Endothelial cell of hepatic sinusoid (primary cell): ENCODE measurements around the gene GP1BB.
"Not testable (repeated sequence)": the region's sequence is repeated elsewhere in the genome, so short reads cannot be mapped to it uniquely, and the experiment has no call there.

Source experiments
- in situ Hi-C: cut with HindIII; loops from 2 replicates; pipeline ENCODE4 v1.10.0; 2017; ENCODE audit warnings: low sequenced_read_pairs

The GP1BB gene

DNA sequence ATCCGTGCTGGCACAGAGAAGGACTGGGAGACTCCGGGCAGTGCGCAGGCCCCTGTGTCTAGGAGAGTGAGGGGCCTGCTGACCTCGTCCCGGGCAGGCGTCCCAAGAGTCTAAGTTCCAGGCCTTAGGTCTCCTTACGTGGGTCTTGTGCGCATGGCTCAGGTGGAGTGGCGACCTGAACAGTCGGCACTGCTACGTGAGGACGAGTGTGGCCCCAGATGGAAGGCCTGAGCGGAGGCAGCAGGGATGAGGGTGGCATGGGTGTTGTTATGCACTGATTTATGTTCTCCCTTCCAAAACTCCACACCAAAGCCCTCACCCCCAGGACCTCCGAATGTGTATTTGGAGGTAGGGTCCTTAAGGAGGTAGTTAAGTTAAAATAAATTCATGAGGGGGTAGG is 29.8 kb upstream of the GP1BB start:
- in situ Hi-C loops: no loop called here

GRCh38 chr22:19693981-19694670 is 29.2 kb upstream of the GP1BB start:
- in situ Hi-C loops: no loop called here

GRCh38 chr22:19694696-19695095 is 28.6 kb upstream of the GP1BB start:
- in situ Hi-C loops: no loop called here

DNA sequence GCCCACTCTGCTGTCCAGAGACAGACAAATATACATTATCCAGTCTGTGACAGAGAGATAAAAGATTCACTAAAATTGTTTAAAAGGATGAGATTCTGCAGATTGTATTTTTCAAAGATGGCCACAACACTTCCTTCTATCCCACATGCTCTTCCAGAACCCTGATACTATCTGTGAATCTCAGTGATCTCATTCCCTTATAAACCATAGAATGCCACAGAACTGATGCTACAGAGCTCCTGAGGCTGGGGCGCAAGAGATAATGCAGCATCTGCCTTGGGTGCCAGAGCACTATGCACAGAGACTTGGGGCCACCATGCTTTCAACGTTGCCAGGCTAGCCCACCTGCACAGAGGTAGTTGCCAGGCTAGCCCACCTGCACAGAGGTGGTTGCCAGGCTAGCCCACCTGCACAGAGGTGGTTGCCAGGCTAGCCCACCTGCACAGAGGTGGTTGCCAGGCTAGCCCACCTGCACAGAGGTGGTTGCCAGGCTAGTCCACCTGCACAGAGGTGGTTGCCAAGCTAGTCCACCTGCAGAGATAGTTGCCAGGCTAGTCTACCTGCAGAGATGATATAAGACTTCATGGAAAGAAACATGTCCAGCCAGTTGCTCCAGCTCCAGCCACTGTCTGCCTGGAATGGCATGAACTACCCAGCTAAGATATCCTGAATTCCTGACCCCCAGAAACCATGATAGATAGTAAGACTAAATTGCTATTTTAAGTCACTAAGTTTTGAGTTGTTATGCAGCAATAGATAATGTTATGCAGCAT is 26.6 kb upstream of the GP1BB start:
- in situ Hi-C loops: no loop called here

DNA sequence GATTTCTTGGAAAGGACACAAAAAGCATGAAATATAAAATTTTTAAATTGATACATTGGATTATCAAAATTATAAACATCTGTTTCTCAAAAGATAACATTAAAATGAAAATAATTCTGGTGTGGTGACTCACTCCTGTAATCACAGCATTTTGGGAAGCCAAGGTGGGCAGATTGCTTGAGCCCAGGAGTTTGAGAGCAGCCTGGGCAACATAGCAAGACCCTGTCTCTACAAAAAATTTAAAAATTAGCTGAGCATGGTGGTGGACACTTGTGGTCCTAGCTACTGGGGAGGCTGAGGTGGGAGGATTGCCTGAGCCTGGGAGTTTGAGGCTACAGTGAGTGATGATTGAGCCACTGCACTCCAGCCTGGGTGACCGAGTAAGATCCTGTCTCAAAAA is 25.5 kb upstream of the GP1BB start:
- in situ Hi-C loops: not testable (repeated sequence)

DNA sequence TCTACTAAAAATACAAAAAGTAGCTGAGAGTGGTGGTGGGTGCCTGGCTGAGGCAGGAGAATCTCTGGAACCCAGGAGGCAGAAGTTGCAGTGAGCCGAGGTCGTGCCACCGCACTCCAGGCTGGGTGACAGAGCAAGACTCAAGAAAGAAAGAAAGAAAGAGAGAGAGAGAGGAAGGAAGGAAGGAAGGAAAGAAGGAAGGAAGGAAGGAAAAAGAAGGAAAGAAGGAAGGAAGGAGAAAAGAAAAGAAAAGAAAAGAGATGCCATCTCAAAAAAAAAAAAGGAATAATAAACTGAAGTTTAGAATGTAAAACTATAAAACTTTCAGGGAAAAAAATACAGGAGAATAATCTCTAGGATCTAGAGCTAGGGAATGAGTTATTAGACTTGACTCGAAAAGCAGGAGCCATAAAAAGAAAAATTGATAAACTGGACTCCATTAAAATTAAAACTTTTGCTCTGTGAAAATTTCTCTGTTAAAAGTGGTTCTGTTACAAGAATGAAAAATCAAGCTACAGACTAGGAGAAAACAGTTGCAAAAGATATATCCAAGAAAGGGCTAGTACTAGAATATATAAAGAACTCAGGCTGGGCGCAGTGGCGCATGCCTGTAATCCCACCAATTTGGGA is 22.4 kb upstream of the GP1BB start:
- in situ Hi-C loops: loop anchor here (5.0 kb wide), 1 partner anchor 71 kb away; no protein-coding TSS in a partner anchor

- in situ Hi-C loops: loop anchor here (5.0 kb wide), 1 partner anchor 71 kb away; no protein-coding TSS in a partner anchor
Observed at GRCh38 chr22:19701420-19702145, 21.8 kb upstream of the GP1BB start.

DNA sequence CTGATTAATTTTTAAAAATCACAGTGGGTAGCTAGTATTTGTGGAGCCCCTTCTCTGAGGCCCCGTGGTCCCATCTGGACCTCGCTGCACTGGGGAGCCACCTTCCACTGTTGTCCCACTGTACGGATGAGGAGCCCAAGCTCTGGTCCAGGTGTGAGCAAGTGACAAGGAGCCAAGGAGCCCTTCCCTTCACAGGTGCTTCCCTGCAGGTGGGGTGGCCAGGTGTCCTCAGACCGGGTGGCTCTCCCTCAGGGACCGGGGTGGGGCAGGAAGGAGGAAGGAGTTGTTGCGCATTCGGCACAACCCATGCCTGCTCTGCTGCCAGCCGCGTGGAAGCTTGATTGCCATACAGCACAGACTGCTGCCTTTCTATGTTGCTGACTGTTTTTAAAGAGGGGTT is 19.5 kb upstream of the GP1BB start:
- in situ Hi-C loops: loop anchor here (5.0 kb wide), 1 partner anchor 68 kb away; no protein-coding TSS in a partner anchor

DNA sequence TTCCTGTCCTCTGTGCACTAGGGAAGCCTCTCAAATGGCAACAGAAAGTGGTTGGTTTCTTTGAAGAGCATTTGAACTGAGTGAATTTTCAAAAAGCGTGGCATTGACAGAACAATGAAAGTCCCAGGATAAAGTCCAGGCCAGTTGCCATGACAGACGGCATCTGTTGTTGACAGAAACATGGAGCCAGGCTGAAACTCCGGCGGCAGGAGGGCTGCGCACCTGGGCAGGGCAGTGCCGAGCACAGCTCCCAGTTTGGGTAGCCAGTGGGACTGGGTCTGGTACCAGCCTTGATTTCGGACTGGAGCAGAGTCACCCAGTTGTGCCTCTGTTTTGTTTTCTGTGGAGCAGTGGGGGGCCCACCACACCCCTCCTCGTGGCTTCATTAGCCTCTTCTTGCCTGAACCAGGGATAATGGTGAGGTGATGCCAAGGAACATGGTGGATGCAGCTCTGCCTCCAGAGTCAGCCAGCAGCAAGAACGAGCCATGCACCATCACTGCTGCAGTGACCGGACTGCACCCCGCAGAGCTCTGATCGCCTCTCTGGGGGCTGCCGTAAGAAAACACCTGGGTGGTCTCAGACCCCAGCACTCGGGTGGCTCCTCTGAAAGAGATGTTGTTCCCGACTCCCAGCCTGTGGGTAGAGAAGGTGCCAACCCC is 18.9 kb upstream of the GP1BB start:
- in situ Hi-C loops: loop anchor here (5.0 kb wide), 1 partner anchor 68 kb away; no protein-coding TSS in a partner anchor

GRCh38 chr22:19705181-19705934 is 18.0 kb upstream of the GP1BB start:
- in situ Hi-C loops: no loop called here

GRCh38 chr22:19706661-19707151 is 16.6 kb upstream of the GP1BB start:
- in situ Hi-C loops: no loop called here

GRCh38 chr22:19707347-19708290 is 15.7 kb upstream of the GP1BB start:
- in situ Hi-C loops: no loop called here

DNA sequence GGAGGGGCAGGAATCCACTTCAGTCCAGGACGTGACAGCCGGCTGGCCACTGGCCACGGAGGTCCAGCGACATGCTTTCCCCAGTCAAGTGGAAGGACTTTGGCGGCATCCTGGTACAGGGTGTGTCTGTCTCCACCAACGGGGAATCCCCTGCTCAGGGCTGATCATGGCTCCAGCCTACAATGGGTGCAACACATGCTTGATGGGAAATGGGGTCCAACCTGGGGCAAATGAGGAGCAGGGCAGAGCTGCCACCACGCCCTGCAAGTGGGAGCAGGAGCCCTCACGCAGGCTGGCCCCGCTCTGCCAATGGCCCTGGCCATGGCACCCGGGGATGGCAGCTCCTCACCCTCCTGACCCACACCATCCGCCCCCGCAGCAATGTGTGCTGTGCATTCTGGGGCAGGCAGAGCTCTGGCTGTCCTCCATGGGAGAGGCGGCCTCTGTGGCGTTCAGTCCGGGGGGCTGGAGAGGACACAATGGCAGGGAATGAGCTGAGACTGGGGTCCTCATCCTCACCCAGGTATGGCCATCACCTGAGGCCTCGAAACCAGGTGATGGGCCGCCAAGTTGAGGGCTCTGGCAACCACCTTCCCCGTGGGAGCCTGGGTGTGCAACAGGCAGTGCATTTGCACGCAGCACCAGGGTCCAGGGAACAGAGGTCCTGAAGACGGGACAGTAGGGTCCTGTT is 14.9 kb upstream of the GP1BB start:
- in situ Hi-C loops: no loop called here

GRCh38 chr22:19709063-19709769 is 14.1 kb upstream of the GP1BB start:
- in situ Hi-C loops: no loop called here

DNA sequence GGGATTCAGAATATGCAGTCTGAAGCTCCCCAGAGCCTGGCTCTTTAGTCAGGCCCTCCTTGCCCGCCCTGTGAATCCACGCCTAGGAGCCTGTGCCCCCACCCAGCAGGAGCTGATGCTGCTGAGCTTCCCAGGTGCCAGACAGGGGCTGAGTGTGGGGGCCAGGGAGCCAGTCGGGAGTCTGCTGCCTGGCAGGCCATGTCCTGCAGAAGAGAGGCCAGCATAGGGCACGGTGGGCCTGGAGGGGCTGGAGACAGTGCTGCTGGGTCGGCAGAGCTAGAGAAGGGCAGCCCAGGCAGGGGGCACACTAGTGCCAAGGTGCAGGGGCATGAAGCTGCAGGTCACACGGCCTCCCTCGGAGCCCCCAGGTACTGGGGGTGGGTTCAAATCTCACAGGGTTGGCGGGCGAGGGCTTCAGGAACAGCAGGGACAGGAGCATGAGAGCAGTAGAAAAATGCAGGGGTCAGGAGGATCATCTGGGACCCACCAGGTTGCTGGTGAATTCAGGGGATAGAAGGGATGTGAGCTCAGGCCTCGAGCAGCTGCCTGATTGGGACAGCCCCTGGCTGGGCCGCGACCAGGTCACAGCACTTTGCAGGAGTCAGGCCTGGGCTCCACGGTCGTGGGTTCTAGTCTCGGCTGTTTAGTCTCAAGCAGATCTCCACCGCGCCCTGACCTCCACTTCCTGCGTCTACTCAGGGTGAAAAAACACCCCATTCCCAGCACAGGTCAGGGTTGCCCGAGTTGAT is 13.1 kb upstream of the GP1BB start:
- in situ Hi-C loops: no loop called here

DNA sequence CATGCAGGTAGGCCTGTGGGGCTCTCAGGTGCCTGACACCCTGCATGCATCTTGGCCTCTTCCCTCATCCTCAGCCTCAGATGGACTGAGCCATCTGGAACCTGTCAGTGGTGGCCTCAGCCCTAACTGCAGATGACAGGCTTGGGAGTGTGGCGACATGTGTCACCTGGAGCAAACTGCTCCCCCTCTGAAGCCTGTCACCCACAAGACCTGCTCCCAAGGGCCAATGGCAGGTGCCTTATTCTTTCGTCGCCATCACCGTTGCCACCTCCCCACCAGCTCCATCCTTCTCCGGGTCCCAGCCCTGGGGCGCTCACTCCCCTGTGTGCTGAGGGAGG is 12.6 kb upstream of the GP1BB start:
- in situ Hi-C loops: no loop called here

GRCh38 chr22:19713245-19713644 is 10.1 kb upstream of the GP1BB start:
- in situ Hi-C loops: no loop called here
